ENCODE data around the gene C6orf163. TPM values are rescaled to one million over a fixed set of nuclear protein-coding genes. Genes with fewer than 3 reads are reported as not detected.

The C6orf163 gene
- total and polyA plus RNA-seq, 2 of the 4 experiments (the other 2 are of a cell fraction): 0.55 to 0.90 TPM

- H3K4ac ChIP-seq (ENCODE audit: low read depth, low read length): peak within 1 kb of the TSS; percentile 79; the same call in 1 of the 2 replicates
- DNase-seq (peak; percentile 80), ATAC-seq (ENCODE audit: low read depth) (peak; percentile 89)
- H2BK20ac ChIP-seq (ENCODE audit: low read depth, low read length): no peak within 1 kb of the TSS
- H4K91ac ChIP-seq (ENCODE audit: insufficient read depth, low read depth, low read length): no peak within 1 kb of the TSS
- H3K23ac ChIP-seq (ENCODE audit: low read depth, low read length): peak within 1 kb of the TSS; percentile 69; the same call in 1 of the 2 replicates
- CTCF ChIA-PET: interaction anchor here (1.1 kb wide), 1 partner anchor 8 kb away, joined by 3 read pairs; no protein-coding TSS in a partner anchor
- POLR2A ChIA-PET (ENCODE audit: unreplicated experiment): no interaction called here
- H3K36me3 ChIP-seq (ENCODE audit: control insufficient read depth, insufficient read depth, low read length): no peaks in the 10 kb centered on the region
- peak within 1 kb of the TSS; percentile 94 for H3K14ac ChIP-seq (replicated peaks; ENCODE audit: low read depth, low read length)
- no peak within 1 kb of the TSS for H2BK15ac ChIP-seq (ENCODE audit: low read depth, low read length)
- H3K4me3 ChIP-seq (ENCODE audit: insufficient read depth, low read depth, low read length): peak within 1 kb of the TSS; percentile 85
- in situ Hi-C loops (cut with MboI; ENCODE audit: low sequenced_read_pairs) (no loop called here), intact Hi-C loops (cut with micrococcal nuclease) (loop anchor here (5.0 to 10.0 kb wide), 3 partner anchors 64 to 757 kb away; partner anchors contain the start of genes CNR1 and SLC35A1), dilution Hi-C loops (cut with HindIII; ENCODE audit: low sequenced_read_pairs, unreplicated experiment) (no loop called here)
- peak within 1 kb of the TSS; percentile 56; the same call in 1 of the 2 replicates for H4K5ac ChIP-seq (ENCODE audit: low read depth, low read length)
- H4K8ac ChIP-seq (ENCODE audit: low read depth in 2 of 2, low read length in 2 of 2): peak within 1 kb of the TSS; percentile 31 to 87; a peak in 3 of 4 replicates
- peak within 1 kb of the TSS; percentile 58; the same call in 1 of the 2 replicates for H3K27ac ChIP-seq (ENCODE audit: insufficient read depth, low read length)
- no peaks in the 10 kb centered on the region for H3K4me1 ChIP-seq (ENCODE audit: control insufficient read depth, insufficient read depth, low read length)
- no peak within 1 kb of the TSS for H2AK9ac ChIP-seq (replicated peaks; ENCODE audit: low read depth, low read length, poor library complexity)
- no peak within 1 kb of the TSS for H2BK5ac ChIP-seq (ENCODE audit: low read depth, low read length, poor library complexity, severe bottlenecking)
- no peaks in the 10 kb centered on the region for H3K79me1 ChIP-seq (ENCODE audit: low read depth in 1 of 2, low read length in 2 of 2)
- peak; percentile 52; the same call in 1 of the 2 replicates for TF ChIP-seq MXI1 (IDR thresholded peaks at IDR 0.05; ENCODE audit: borderline replicate concordance, low read depth, low read length)
- TF ChIP-seq NFE2L2 (IDR thresholded peaks at IDR 0.05; ENCODE audit: low read depth, low read length): no peak
- BruUV-seq (replicated peaks): no TSS peak
- H3K18ac ChIP-seq (ENCODE audit: low read depth, low read length): peak within 1 kb of the TSS; percentile 77; the same call in 1 of the 2 replicates
- 1% methylated on average over 30 of the region's 82 CpGs; no CpG with 5 or more reads in 1 of the 2 experiments for WGBS, 2 experiments (ENCODE audit: extremely low coverage in 2 of 2, insufficient read length in 1 of 2)
- peak within 1 kb of the TSS; percentile 32; the same call in 1 of the 2 replicates for H3K56ac ChIP-seq (ENCODE audit: extremely low read depth, insufficient read depth, low read length)
- H3K9me1 ChIP-seq (ENCODE audit: insufficient read depth, low read length): no peaks in the 10 kb centered on the region
- H2AFZ ChIP-seq (replicated peaks; ENCODE audit: low read length, poor library complexity): peak within 1 kb of the TSS; percentile 99
- H4K20me1 ChIP-seq (ENCODE audit: insufficient read depth, low read length): no peaks in the 10 kb centered on the region; the same call in 1 of the 2 replicates
- H2BK120ac ChIP-seq (ENCODE audit: low read depth, low read length): no peak within 1 kb of the TSS
- H3K4me2 ChIP-seq (ENCODE audit: low read depth, low read length): peak within 1 kb of the TSS; percentile 99
- H3K9me3 ChIP-seq (ENCODE audit: control insufficient read depth, insufficient read depth, low read length): no peaks in the 10 kb centered on the region
- H3K27me3 ChIP-seq (ENCODE audit: control insufficient read depth, insufficient read depth, low read length): no peaks in the 10 kb centered on the region; the same call in 1 of the 2 replicates
- peak within 1 kb of the TSS; percentile 88 for H3K9ac ChIP-seq (ENCODE audit: low read depth, low read length)
- no peak within 1 kb of the TSS for H2AK5ac ChIP-seq (ENCODE audit: low read depth, low read length)
Measured at GRCh38 chr6:87407901-87408720, 63.5 kb downstream of the C6orf163 start, which contains the start of gene CFAP206. Gene CFAP206 (plus strand): TSS chr6:87407972. CDS start chr6:87409840, 1,868 bp downstream.

Measured in IMR-90 (cell line).